ENCODE data around the gene CAGE1.

CAGE1 gene

DNA sequence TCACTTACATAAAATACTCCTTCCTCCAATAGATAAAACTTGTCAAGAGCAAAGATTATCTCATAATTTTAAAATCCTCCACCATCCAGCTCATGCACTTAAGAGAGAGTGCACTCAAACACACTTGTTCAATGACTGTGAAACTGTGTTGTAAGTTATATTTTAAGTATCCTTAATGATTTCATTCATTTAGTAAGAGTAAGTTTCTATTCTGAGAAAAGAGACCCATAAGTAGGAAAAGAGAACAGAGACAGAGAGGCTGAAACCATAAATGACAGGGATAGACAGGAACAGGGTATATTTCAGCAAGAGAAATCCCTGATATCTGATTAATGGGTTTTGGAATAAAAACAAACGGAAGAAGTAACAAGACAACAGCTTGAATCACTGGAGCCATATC, 84.7 kb downstream of the CAGE1 start:
- no peak for DNase-seq

GRCh38 chr6:7301702-7302101, 87.8 kb downstream of the CAGE1 start:
- DNase-seq: no peak

DNA sequence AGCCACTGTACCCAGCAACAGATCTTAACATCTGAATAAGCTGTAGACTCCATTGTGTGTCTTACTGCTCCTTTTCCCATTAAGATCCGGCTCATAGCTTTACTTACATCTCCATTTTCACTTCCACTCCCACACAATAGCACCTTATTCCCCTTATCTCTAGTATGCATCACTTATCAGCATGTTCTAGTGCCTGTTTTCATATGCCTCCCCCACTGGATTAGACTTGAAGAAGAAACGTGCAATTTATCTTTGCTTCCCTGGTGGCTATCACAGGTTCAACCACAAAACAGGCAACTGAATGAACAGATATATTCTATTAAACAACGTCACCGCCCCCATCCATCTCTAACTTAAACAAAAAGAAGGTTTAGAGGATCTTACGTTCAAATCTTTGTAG, 88.6 kb downstream of the CAGE1 start:
- DNase-seq: no peak

- no peak for DNase-seq
Measured at GRCh38 chr6:7298113-7298512, 91.4 kb downstream of the CAGE1 start.

- DNase-seq: no peak
Measured at GRCh38 chr6:7296602-7297001, 92.9 kb downstream of the CAGE1 start.

DNA sequence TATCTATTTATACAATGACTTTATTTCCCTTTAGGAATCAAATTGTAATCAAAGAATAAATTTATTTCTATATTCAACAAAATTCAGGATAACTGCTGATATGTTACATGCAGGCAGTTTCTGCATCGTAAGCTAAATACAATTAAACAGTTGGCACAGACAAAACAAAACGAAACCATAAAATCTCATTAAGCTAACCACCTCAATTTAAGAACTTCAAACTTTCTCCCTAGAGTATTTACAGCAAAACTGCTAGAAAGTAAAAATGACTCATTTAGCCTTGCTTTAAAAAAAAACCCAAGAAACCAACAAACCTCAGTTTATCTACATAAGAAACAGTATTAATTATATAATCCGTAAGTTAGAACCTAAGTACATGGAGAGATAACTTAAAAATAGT, 93.6 kb downstream of the CAGE1 start:
- no peak for DNase-seq

- no peak for DNase-seq
Measured at GRCh38 chr6:7292596-7293255, 96.8 kb downstream of the CAGE1 start.

- DNase-seq: no peak
Measured at GRCh38 chr6:7290079-7290478, 99.5 kb downstream of the CAGE1 start.

- no peak for DNase-seq
Measured at GRCh38 chr6:7285416-7285815, 104.1 kb downstream of the CAGE1 start.

DNA sequence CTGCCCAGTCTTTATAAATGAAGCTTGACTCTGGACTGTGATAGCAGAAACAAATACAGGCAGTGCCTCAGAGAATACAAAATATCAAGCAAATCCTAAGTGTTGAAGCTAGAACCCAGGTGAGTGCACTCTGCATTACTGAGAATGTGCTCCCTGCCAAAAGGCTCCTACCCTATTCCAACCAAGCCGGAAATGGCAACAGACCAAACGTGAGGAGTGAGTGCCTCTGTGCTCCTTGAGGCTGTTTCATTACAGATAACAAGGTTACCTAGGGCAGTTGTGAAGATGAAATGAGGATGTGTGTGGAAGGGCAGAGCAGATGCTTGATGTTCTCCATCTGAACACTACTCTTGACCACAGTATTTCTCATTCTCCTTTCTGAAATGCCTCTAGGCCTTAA, 105.9 kb downstream of the CAGE1 start:
- DNase-seq: no peak

DNA sequence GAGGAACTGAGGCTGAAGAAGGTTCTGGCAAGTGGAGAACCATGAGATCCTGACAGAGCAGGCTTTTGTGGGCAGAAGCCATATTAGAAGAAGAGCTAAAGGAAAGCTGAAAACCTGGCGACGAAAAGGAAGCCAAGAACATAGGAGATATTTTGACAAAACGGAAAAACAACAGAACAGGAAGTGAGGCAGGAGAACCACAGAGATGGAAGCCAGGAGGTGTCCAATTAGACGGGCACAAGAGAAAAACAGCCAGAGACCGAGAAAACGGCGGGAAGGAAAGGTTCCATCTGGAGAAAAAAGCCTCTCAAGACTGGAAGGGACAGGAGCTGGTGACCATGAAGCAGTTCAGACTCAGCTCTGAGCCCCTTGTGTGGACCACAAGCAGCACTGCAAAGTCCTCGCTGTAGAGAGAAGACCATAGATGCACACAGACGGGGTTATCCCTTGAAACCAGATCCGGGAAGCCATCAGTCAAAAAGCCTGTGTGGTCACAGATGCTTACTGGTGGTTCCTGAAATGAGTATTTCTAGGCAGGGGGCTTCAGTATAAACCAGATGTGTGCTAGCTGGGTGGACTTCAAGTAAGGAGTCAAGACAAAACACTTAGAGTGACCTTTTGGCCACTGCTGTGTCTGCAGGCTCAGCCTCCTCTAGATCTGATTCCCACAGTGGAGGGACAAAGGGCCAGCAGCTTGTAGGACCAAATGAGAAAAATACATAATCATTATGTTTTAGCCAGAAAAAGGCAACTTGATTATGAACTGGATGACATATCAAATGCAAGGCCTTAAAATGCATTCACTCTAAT, 107.2 kb downstream of the CAGE1 start:
- DNase-seq: no peak

Data from CD4-positive, alpha-beta T cell treated with Interleukin-21 for 1 hour (primary cell).